HEK293 (cell line): Measurements from ENCODE around the gene UCP2.

ENCODE experiments used
- CTCF ChIA-PET: fragments of 350-600 bp; formaldehyde crosslinking; extraction: SDS; loops from one replicate; lab custom pipeline; 2021; ENCODE audit warnings: antibody characterized with exemption; lab: Yijun Ruan, JAX
- POLR2A ChIA-PET: fragments of 300-600 bp; formaldehyde crosslinking; extraction: SDS; loops from one replicate; lab custom pipeline; 2020; ENCODE audit warnings: antibody characterized with exemption, inconsistent platforms; lab: Yijun Ruan, JAX
- H3K27ac ChIP-seq: fragments of 200-500 bp; sonication (Bioruptor generic); 2 replicates; pipeline ENCODE4 v1.5.1; 2014; ENCODE audit warnings: low read depth, low read length, control low read depth, inconsistent platforms; ENCODE audit errors: extremely low read depth
- H3K36me3 ChIP-seq, 2 experiments: fragments of 200-500 bp in 1 of 2; sonication (Bioruptor generic) in 1 of 2; 1 replicate in 1 of 2; 2 replicates in 1 of 2; pipeline ENCODE4 v1.5.1; 2014 to 2017; ENCODE audit warnings: inconsistent platforms in 2 of 2, low read length in 2 of 2; ENCODE audit not compliant: control insufficient read depth in 2 of 2, insufficient read depth in 1 of 2
- H3K4me1 ChIP-seq: fragments of 200-500 bp; sonication (Bioruptor generic); 2 replicates; pipeline ENCODE4 v1.5.1; 2014; ENCODE audit warnings: mild to moderate bottlenecking, low read length, inconsistent platforms; ENCODE audit not compliant: control insufficient read depth, insufficient read depth
- H3K4me3 ChIP-seq: 2 replicates; pipeline ENCODE4 v1.5.1; 2011; ENCODE audit warnings: low read depth, mild to moderate bottlenecking, control low read depth, low read length, moderate library complexity
- H3K9me3 ChIP-seq: fragments of 200-500 bp; sonication (Bioruptor generic); 2 replicates; pipeline ENCODE4 v1.5.1; 2014; ENCODE audit warnings: low read depth, low read length, inconsistent platforms; ENCODE audit not compliant: control insufficient read depth, insufficient read depth
- KLF16 ChIP-seq: fragments of 450-650 bp; formaldehyde crosslinking; IDR thresholded peaks from 2 replicates; pipeline ENCODE4 v1.5.1; 2017; ENCODE audit warnings: missing biosample characterization, missing genetic modification characterization
- MZF1 ChIP-seq: fragments of 450-650 bp; formaldehyde crosslinking; IDR thresholded peaks from 2 replicates; pipeline ENCODE4 v1.5.1; 2017; ENCODE audit warnings: missing biosample characterization, missing genetic modification characterization, borderline replicate concordance
- ZBTB21 ChIP-seq: fragments of 450-650 bp; formaldehyde crosslinking; IDR thresholded peaks from 2 replicates; pipeline ENCODE4 v1.5.1; 2017; ENCODE audit warnings: missing biosample characterization, missing genetic modification characterization
- ZEB2 ChIP-seq: fragments of 450-650 bp; formaldehyde crosslinking; IDR thresholded peaks from 2 replicates; pipeline ENCODE4 v1.5.1; 2016; ENCODE audit warnings: missing biosample characterization, missing genetic modification characterization
- ZNF2 ChIP-seq: fragments of 450-650 bp; formaldehyde crosslinking; IDR thresholded peaks from 2 replicates; pipeline ENCODE4 v1.5.1; 2016; ENCODE audit warnings: missing biosample characterization, missing genetic modification characterization
- ZNF211 ChIP-seq: fragments of 450-650 bp; formaldehyde crosslinking; IDR thresholded peaks from 2 replicates; pipeline ENCODE4 v1.5.1; 2016; ENCODE audit warnings: low read depth, missing biosample characterization, missing genetic modification characterization
- ZNF221 ChIP-seq: fragments of 450-650 bp; formaldehyde crosslinking; IDR thresholded peaks from 2 replicates; pipeline ENCODE4 v1.5.1; 2017; ENCODE audit warnings: missing biosample characterization, missing genetic modification characterization, borderline replicate concordance
- ZNF239 ChIP-seq: fragments of 450-650 bp; formaldehyde crosslinking; IDR thresholded peaks from 2 replicates; pipeline ENCODE4 v1.5.1; 2016; ENCODE audit warnings: missing biosample characterization, missing genetic modification characterization
- ZNF416 ChIP-seq: fragments of 450-650 bp; formaldehyde crosslinking; IDR thresholded peaks from 2 replicates; pipeline ENCODE4 v1.5.1; 2016; ENCODE audit warnings: missing biosample characterization, missing genetic modification characterization
- ZNF473 ChIP-seq: fragments of 450-650 bp; formaldehyde crosslinking; IDR thresholded peaks from 2 replicates; pipeline ENCODE4 v1.5.1; 2017; ENCODE audit warnings: missing biosample characterization, missing genetic modification characterization
- ZNF548 ChIP-seq: fragments of 450-650 bp; formaldehyde crosslinking; IDR thresholded peaks from 2 replicates; pipeline ENCODE4 v1.5.1; 2016; ENCODE audit warnings: missing biosample characterization, missing genetic modification characterization
- ZNF549 ChIP-seq: fragments of 450-650 bp; IDR thresholded peaks from 2 replicates; pipeline ENCODE4 v1.5.1; 2018; ENCODE audit warnings: missing biosample characterization, missing genetic modification characterization, mild to moderate bottlenecking, inconsistent platforms, moderate library complexity
- ZNF600 ChIP-seq: fragments of 450-650 bp; formaldehyde crosslinking; IDR thresholded peaks from 2 replicates; pipeline ENCODE4 v1.5.1; 2016; ENCODE audit warnings: missing biosample characterization, missing genetic modification characterization
- ZNF610 ChIP-seq: fragments of 450-650 bp; formaldehyde crosslinking; IDR thresholded peaks from 2 replicates; pipeline ENCODE4 v1.5.1; 2016; ENCODE audit warnings: missing biosample characterization, missing genetic modification characterization, borderline replicate concordance
- ZNF623 ChIP-seq: fragments of 450-650 bp; formaldehyde crosslinking; IDR thresholded peaks from 2 replicates; pipeline ENCODE4 v1.5.1; 2016; ENCODE audit warnings: missing biosample characterization, missing genetic modification characterization
- ZNF837 ChIP-seq: fragments of 450-650 bp; formaldehyde crosslinking; IDR thresholded peaks from 2 replicates; pipeline ENCODE4 v1.5.1; 2016; ENCODE audit warnings: missing biosample characterization, missing genetic modification characterization
- TF ChIP-seq, protein P1 (sequence below): fragments of 450-650 bp; IDR thresholded peaks from 2 replicates; pipeline ENCODE4 v1.5.1; 2018; ENCODE audit warnings: missing biosample characterization, mild to moderate bottlenecking, missing genetic modification characterization
- TF ChIP-seq, protein P2 (sequence below): fragments of 450-650 bp; formaldehyde crosslinking; IDR thresholded peaks from 2 replicates; pipeline ENCODE4 v1.5.1; 2016; ENCODE audit warnings: missing biosample characterization, missing genetic modification characterization
- TF ChIP-seq, protein P3 (sequence below): fragments of 450-650 bp; formaldehyde crosslinking; IDR thresholded peaks from 2 replicates; pipeline ENCODE4 v1.5.1; 2016; ENCODE audit warnings: missing biosample characterization, missing genetic modification characterization
- TF ChIP-seq, protein P4 (sequence below): sonication (generic); formaldehyde crosslinking; IDR thresholded peaks from 2 replicates; pipeline ENCODE4 v1.8.1; 2022; ENCODE audit warnings: mild to moderate bottlenecking, moderate library complexity, missing genetic modification reagents
- TF ChIP-seq, protein P5 (sequence below): fragments of 450-650 bp; formaldehyde crosslinking; IDR thresholded peaks from 2 replicates; pipeline ENCODE4 v1.5.1; 2016; ENCODE audit warnings: missing biosample characterization, missing genetic modification characterization
- TF ChIP-seq, protein P6 (sequence below): fragments of 450-650 bp; formaldehyde crosslinking; IDR thresholded peaks from 2 replicates; pipeline ENCODE4 v1.5.1; 2016; ENCODE audit warnings: missing biosample characterization, missing genetic modification characterization
- TF ChIP-seq, protein P7 (sequence below): fragments of 450-650 bp; formaldehyde crosslinking; IDR thresholded peaks from 2 replicates; pipeline ENCODE4 v1.5.1; 2016; ENCODE audit warnings: missing biosample characterization, missing genetic modification characterization, low read depth

The UCP2 gene

DNA sequence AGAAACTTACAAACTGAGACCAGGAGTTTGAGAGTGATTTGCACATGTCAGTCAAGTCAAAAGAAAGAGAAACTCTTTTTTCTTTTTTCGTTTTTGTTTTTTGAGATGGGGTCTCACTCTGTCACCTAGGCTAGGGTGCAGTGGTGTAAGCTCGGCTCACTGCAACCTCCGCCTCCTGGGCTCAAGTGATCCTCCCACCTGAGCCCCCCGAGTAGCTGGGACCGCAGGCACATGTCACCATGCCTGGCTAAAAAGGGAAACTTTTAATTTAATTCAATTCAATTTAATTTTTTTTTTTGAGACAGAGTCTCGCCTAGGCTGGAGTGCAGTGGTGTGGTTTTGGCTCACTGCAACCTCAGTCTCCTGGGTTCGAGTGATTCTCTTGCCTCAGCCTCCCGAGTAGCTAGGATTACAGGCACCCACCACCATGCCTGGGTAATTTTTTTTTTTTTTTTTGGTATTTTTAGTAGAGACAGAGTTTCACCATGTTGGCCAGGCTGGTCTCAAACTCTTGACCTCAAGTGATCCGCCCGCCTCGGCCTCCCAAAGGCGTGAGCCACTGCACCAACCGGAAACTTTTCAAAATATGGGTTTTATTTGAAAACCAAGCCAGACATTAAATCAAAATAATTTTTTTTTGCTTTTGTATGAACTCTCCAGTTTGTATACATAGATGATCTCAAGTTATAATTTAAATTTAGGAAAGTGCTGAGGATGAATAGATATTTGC, 16.4 kb upstream of the UCP2 start:
- Histone ChIP-seq H3K4me1 (no peaks in the 10 kb centered on the region), H3K27ac (no peak overlapping the region), H3K4me3 (no peak overlapping the region)
- CTCF ChIA-PET = no interaction called here
- TF ChIP-seq ZNF610 (tag by site-specific recombination) (no peak), KLF16 (no peak), ZNF239 (no peak), ZNF211 (tag by site-specific recombination) (no peak), ZNF837 (tag by site-specific recombination) (no peak), ZNF473 (no peak), ZNF2 (tag by site-specific recombination) (no peak), ZEB2 (tag by site-specific recombination) (no peak), MZF1 (no peak), ZNF416 (no peak)
- TF ChIP-seq, protein P1, sequence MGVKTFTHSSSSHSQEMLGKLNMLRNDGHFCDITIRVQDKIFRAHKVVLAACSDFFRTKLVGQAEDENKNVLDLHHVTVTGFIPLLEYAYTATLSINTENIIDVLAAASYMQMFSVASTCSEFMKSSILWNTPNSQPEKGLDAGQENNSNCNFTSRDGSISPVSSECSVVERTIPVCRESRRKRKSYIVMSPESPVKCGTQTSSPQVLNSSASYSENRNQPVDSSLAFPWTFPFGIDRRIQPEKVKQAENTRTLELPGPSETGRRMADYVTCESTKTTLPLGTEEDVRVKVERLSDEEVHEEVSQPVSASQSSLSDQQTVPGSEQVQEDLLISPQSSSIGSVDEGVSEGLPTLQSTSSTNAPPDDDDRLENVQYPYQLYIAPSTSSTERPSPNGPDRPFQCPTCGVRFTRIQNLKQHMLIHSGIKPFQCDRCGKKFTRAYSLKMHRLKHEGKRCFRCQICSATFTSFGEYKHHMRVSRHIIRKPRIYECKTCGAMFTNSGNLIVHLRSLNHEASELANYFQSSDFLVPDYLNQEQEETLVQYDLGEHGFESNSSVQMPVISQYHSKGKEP = no peak
- TF ChIP-seq, protein P2, sequence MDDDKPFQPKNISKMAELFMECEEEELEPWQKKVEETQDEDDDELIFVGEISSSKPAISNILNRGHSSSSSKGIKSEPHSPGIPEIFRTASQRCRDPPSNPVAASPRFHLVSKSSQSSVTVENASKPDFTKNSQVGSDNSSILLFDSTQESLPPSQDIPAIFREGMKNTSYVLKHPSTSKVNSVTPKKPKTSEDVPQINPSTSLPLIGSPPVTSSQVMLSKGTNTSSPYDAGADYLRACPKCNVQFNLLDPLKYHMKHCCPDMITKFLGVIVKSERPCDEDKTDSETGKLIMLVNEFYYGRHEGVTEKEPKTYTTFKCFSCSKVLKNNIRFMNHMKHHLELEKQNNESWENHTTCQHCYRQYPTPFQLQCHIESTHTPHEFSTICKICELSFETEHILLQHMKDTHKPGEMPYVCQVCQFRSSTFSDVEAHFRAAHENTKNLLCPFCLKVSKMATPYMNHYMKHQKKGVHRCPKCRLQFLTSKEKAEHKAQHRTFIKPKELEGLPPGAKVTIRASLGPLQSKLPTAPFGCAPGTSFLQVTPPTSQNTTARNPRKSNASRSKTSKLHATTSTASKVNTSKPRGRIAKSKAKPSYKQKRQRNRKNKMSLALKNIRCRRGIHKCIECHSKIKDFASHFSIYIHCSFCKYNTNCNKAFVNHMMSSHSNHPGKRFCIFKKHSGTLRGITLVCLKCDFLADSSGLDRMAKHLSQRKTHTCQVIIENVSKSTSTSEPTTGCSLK (tag by site-specific recombination) = no peak
- TF ChIP-seq, protein P3, sequence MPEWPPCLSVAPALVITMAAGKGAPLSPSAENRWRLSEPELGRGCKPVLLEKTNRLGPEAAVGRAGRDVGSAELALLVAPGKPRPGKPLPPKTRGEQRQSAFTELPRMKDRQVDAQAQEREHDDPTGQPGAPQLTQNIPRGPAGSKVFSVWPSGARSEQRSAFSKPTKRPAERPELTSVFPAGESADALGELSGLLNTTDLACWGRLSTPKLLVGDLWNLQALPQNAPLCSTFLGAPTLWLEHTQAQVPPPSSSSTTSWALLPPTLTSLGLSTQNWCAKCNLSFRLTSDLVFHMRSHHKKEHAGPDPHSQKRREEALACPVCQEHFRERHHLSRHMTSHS (tag by site-specific recombination) = no peak
- TF ChIP-seq, protein P4, sequence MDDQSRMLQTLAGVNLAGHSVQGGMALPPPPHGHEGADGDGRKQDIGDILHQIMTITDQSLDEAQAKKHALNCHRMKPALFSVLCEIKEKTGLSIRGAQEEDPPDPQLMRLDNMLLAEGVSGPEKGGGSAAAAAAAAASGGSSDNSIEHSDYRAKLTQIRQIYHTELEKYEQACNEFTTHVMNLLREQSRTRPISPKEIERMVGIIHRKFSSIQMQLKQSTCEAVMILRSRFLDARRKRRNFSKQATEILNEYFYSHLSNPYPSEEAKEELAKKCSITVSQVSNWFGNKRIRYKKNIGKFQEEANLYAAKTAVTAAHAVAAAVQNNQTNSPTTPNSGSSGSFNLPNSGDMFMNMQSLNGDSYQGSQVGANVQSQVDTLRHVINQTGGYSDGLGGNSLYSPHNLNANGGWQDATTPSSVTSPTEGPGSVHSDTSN = no peak
- TF ChIP-seq, all 188 proteins: peak for 0
- POLR2A ChIA-PET = no interaction called here
- Histone ChIP-seq H3K36me3 (peaks cover 0 to 9% of the 10 kb centered on the region in 2 experiments; a peak in 1 of 3 replicates), H3K9me3 (no peaks in the 10 kb centered on the region)

DNA sequence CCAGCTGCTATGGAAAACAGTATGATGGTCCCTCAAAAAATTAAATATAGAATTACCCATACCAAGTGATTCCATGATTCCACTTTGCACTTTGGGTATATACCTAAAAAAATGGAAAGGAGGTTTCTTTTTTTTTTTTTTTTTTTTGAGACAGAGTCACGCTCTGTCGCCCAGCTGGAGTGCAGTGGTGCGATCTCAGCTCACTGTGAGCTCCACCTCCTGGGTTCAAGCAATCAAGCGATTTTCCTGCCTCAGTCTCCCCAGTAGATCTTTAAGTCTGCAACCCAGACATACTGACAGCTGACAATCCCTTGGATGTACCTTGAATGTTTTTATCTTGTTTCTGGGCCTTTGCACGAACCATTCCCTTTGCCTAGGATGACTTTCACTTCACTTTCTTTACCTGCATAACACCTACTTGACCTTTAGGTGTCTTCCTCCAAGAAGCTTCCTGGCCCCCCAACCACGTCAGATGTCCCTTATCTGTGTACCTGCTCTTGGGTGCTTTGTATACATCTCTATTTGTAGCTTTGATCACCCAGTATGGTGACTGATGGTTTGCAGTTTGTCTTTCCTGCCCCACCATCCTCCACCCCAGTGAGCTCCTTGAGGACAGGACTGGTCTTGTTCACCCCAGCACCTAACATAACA, 14.6 kb upstream of the UCP2 start:
- H3K27ac ChIP-seq = no peak overlapping the region
- no peaks in the 10 kb centered on the region for H3K9me3 ChIP-seq
- CTCF ChIA-PET = interaction anchor here (0.7 kb wide), 1 partner anchor 211 kb away, joined by 3 read pairs; no protein-coding TSS in a partner anchor
- no peak overlapping the region for H3K4me3 ChIP-seq
- H3K4me1 ChIP-seq = no peaks in the 10 kb centered on the region
- POLR2A ChIA-PET = no interaction called here
- no peaks in the 10 kb centered on the region for H3K36me3 ChIP-seq
- TF ChIP-seq ZBTB21 (tag by site-specific recombination) = no peak
- TF ChIP-seq ZNF549 (tag by site-specific recombination) = no peak
- no peak for TF ChIP-seq ZNF600 (tag by site-specific recombination)
- TF ChIP-seq, protein P5, sequence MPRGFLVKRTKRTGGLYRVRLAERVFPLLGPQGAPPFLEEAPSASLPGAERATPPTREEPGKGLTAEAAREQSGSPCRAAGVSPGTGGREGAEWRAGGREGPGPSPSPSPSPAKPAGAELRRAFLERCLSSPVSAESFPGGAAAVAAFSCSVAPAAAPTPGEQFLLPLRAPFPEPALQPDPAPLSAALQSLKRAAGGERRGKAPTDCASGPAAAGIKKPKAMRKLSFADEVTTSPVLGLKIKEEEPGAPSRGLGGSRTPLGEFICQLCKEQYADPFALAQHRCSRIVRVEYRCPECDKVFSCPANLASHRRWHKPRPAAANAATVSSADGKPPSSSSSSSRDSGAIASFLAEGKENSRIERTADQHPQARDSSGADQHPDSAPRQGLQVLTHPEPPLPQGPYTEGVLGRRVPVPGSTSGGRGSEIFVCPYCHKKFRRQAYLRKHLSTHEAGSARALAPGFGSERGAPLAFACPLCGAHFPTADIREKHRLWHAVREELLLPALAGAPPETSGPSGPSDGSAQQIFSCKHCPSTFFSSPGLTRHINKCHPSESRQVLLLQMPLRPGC (tag by site-specific recombination) = no peak
- TF ChIP-seq ZNF548 (tag by site-specific recombination) = no peak
- TF ChIP-seq, protein P6, sequence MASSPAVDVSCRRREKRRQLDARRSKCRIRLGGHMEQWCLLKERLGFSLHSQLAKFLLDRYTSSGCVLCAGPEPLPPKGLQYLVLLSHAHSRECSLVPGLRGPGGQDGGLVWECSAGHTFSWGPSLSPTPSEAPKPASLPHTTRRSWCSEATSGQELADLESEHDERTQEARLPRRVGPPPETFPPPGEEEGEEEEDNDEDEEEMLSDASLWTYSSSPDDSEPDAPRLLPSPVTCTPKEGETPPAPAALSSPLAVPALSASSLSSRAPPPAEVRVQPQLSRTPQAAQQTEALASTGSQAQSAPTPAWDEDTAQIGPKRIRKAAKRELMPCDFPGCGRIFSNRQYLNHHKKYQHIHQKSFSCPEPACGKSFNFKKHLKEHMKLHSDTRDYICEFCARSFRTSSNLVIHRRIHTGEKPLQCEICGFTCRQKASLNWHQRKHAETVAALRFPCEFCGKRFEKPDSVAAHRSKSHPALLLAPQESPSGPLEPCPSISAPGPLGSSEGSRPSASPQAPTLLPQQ (tag by site-specific recombination) = no peak
- TF ChIP-seq ZNF2 (tag by site-specific recombination) = no peak
- TF ChIP-seq ZNF623 (tag by site-specific recombination) = no peak
- TF ChIP-seq ZNF221 (tag by site-specific recombination) = no peak
- TF ChIP-seq, protein P7, sequence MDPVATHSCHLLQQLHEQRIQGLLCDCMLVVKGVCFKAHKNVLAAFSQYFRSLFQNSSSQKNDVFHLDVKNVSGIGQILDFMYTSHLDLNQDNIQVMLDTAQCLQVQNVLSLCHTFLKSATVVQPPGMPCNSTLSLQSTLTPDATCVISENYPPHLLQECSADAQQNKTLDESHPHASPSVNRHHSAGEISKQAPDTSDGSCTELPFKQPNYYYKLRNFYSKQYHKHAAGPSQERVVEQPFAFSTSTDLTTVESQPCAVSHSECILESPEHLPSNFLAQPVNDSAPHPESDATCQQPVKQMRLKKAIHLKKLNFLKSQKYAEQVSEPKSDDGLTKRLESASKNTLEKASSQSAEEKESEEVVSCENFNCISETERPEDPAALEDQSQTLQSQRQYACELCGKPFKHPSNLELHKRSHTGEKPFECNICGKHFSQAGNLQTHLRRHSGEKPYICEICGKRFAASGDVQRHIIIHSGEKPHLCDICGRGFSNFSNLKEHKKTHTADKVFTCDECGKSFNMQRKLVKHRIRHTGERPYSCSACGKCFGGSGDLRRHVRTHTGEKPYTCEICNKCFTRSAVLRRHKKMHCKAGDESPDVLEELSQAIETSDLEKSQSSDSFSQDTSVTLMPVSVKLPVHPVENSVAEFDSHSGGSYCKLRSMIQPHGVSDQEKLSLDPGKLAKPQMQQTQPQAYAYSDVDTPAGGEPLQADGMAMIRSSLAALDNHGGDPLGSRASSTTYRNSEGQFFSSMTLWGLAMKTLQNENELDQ (tag by site-specific recombination) = no peak
